Heart left ventricle (tissue), 16 donors: ENCODE measurements around the gene FAM151A. TPM values are rescaled to one million over a fixed set of nuclear protein-coding genes. Genes with fewer than 3 reads are reported as not detected.
"Not testable (repeated sequence)": the region's sequence is repeated elsewhere in the genome, so short reads cannot be mapped to it uniquely, and the experiment has no call there.

Source experiments
- ATAC-seq, 4 donors: fragments of 200-7000 bp; cut with Tn5 transposase; one replicate each; pipeline ENCODE4 v1.9.1; 2020 to 2022; ENCODE audit warnings: moderate library complexity in 4 of 4, mild to moderate bottlenecking in 3 of 4, moderate number of reproducible peaks in 1 of 4
- DNase-seq, 5 donors: peaks; one replicate each; pipeline ENCODE4 v3.0.0-alpha.2; 2020
- H3K27ac ChIP-seq, 12 donors: fragments of 200-600 bp; sonication (generic) in 4 of 12; one replicate each; pipeline versions ENCODE4 v1.5.0 to v1.8.0; 2016 to 2022; ENCODE audit warnings: mild to moderate bottlenecking in 2 of 12
- H3K27me3 ChIP-seq, 9 donors: fragments of 200-600 bp; sonication (generic) in 2 of 9; one replicate each; pipeline versions ENCODE4 v1.5.1 to v1.8.0; 2016 to 2022; ENCODE audit warnings: mild to moderate bottlenecking in 3 of 9
- H3K36me3 ChIP-seq, 9 donors: fragments of 200-600 bp; sonication (generic) in 2 of 9; one replicate each; pipeline versions ENCODE4 v1.5.0 to v1.8.0; 2018 to 2022; ENCODE audit warnings: mild to moderate bottlenecking in 2 of 9
- H3K4me1 ChIP-seq, 12 donors: fragments of 200-600 bp; sonication (generic) in 4 of 12; one replicate each; pipeline versions ENCODE4 v1.5.0 to v1.8.0; 2016 to 2022; ENCODE audit warnings: mild to moderate bottlenecking in 3 of 12
- H3K4me3 ChIP-seq, 12 donors: fragments of 200-600 bp; sonication (generic) in 4 of 12; one replicate each; pipeline versions ENCODE4 v1.5.0 to v1.8.0; 2017 to 2022; ENCODE audit warnings: mild to moderate bottlenecking in 9 of 12, moderate library complexity in 4 of 12
- H3K9me3 ChIP-seq, 12 donors: fragments of 200-600 bp; sonication (generic) in 4 of 12; one replicate each; pipeline versions ENCODE4 v1.5.0 to v1.8.0; 2016 to 2022; ENCODE audit warnings: mild to moderate bottlenecking in 1 of 12
- CTCF ChIP-seq, 12 donors: fragments of 200-600 bp; sonication (generic) in 4 of 12; IDR thresholded peaks; one replicate each; pipeline versions ENCODE4 v1.5.0 to v1.8.0; 2018 to 2022; ENCODE audit warnings: antibody characterized with exemption in 12 of 12, mild to moderate bottlenecking in 5 of 12
- POLR2A ChIP-seq, 2 donors: fragments of 450-650 bp; IDR thresholded peaks; one replicate each; pipeline ENCODE4 v1.6.1; 2017; ENCODE audit warnings: antibody characterized with exemption in 2 of 2, mild to moderate bottlenecking in 2 of 2, moderate library complexity in 2 of 2
- WGBS, 4 donors: extraction: QIAGEN DNeasy Blood & Tissue Kit in 2 of 4; methylation state at CpG; one replicate each; pipeline versions ENCODE4 v1.1.5 to v1.1.7; 2013 to 2018; 5-methylcytosine and 5-hydroxymethylcytosine counted together
- intact Hi-C, 10 donors: fragments of 100-400 bp; cut with DNase I; formaldehyde crosslinking; loops; one replicate each; pipeline versions ENCODE4 v1.11.1 to v1.14.2; 2022
- polyA plus RNA-seq, 2 donors: library from polyadenylated mRNA; stranded (reverse); fragments of 200-250 nt; gene quantifications; one replicate each; pipeline ENCODE4 v1.2.3, GENCODE V29; 2013
- total RNA-seq, 9 donors: library from RNA; depleted of rRNA in 2 of 9; stranded (reverse); fragments of >200 nt in 2 of 9; fragmentation: NEBNext Ultra II Directional in 3 of 9; extraction: Animal tissue kit (Norgen Biotek cat#: 25700) in 3 of 9; gene quantifications; one replicate each; pipeline versions ENCODE4 v1.1.0 to v1.2.4, GENCODE V29; 2016 to 2023
- donor health status: ischemic (EF 13 %, LVEDD 7.1; RV severe dilation, severe dysfunction).
- donor health status: healthy with polysubstance abuse.
- donor health status: DM: no; HTN: yes; CAD: no.
- donor health status: DM: no; HTN: no; CAD: no.
- donor health status: ischemic (EF 25% LVEDD 6.9; RV normal size, moderate dysfunction).
- donor health status: ischemic (EF 25% LVEDD 5.7; RV mildly dilated, moderate dysfunction).
- donor health status: healthy.
- donor health status: DM: yes; HTN: yes; CAD: no.
- donor health status: ischemic (EF 35%, LVEDD 5.7; RV mildly dilated, moderate dysfunction).
- donor health status: nonischemic (EF 11% LVEDD 7.7; RV severe dilation, severe dysfunction).
- donor health status: DM: yes; HTN: yes; CAD: no.
- donor health status: PGD.
- donor health status: ischemic (EF 29% LVEDD 5.4; RV normal size, mild dysfunction).
- donor health status: nonischemic (EF 23%, LVEDD 6.1; RV moderate dilation, normal function).

FAM151A gene
- total and polyA plus RNA-seq, 11 donors, result 0.19 to 1.9 (median 0.53) TPM

DNA sequence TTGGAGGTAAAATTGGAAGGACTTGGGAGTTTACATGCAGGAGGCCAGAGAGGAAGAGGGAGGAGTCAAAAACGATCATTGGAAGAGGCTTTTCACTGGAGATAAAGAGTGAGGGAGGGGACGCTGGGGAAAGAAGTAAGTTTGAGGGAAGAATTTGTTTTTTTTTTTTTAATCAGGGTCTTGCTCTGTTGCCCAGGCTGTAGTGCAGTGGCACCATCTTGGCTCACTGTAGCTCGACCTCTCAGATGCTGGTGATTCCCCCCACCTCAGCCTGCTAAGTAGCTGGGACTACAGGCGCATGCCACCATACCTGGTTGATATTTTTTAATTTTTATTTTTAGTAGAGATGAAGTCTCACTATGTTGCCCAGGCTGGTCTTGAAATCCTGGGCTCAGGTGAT lies 17.0 kb upstream of the FAM151A start:
- DNase-seq (no peak), ATAC-seq (no peak)
- Histone ChIP-seq H3K27ac (no peak overlapping the region), H3K4me1 (peaks cover 0 to under 1% (median 0%) of the 10 kb centered on the region in 12 donors), H3K27me3 (no peaks in the 10 kb centered on the region), H3K4me3 (no peak overlapping the region), H3K9me3 (peaks cover 0 to 22% (median 9%) of the 10 kb centered on the region in 12 donors), H3K36me3 (peaks cover 0 to 7% (median 0%) of the 10 kb centered on the region in 9 donors)
- intact Hi-C loops, result no loop called here
- WGBS, 4 donors, result 59 to 71% (median 64%) methylated on average over 4 of the region's 4 CpGs
- TF ChIP-seq CTCF (IDR thresholded peaks at IDR 0.05), result no peak

- DNase-seq, H3K4me1 ChIP-seq, H3K27me3 ChIP-seq, intact Hi-C loops, H3K4me3 ChIP-seq, H3K9me3 ChIP-seq, H3K27ac ChIP-seq, ATAC-seq: not testable (repeated sequence)
- 49 to 68% (median 55%) methylated on average over 14 of the region's 14 CpGs for WGBS, 4 donors
- H3K36me3 ChIP-seq, result peaks cover 0 to 15% (median 3%) of the 10 kb centered on the region in 9 donors
Measured at GRCh38 chr1:54636461-54637446, 13.4 kb upstream of the FAM151A start.

- H3K4me1 ChIP-seq, H3K4me3 ChIP-seq, H3K27ac ChIP-seq, ATAC-seq, H3K9me3 ChIP-seq, intact Hi-C loops, H3K27me3 ChIP-seq, DNase-seq: not testable (repeated sequence)
- peaks cover 0 to 15% (median 3%) of the 10 kb centered on the region in 9 donors for H3K36me3 ChIP-seq
- 84 to 94% (median 88%) methylated on average over 7 of the region's 7 CpGs for WGBS, 4 donors
Measured at GRCh38 chr1:54635804-54636203, 12.5 kb upstream of the FAM151A start.

- WGBS, 4 donors, result 66 to 68% methylated on average over 9 to 10 of the region's 10 CpGs; no CpG with 5 or more reads in 2 of the 4 donors
- Histone ChIP-seq H3K36me3 (no peaks in the 10 kb centered on the region), H3K27me3 (no peaks in the 10 kb centered on the region), H3K4me3 (no peak overlapping the region), H3K9me3 (no peaks in the 10 kb centered on the region), H3K4me1 (peaks cover 0 to 7% (median 1%) of the 10 kb centered on the region in 12 donors), H3K27ac (no peak overlapping the region)
- TF ChIP-seq POLR2A (IDR thresholded peaks at IDR 0.05), result no peak
- TF ChIP-seq CTCF (IDR thresholded peaks at IDR 0.05), result no peak
- ATAC-seq (no peak), DNase-seq (no peak)
- intact Hi-C loops, result no loop called here
Measured at GRCh38 chr1:54627196-54627595, 3.9 kb upstream of the FAM151A start.
